DOHH2 (cell line): ENCODE measurements around the gene ZBED2.

Experiments used
- EZH2phosphoT487 ChIP-seq: fragments of 200-600 bp; sonication (generic); IDR thresholded peaks from 2 replicates; pipeline ENCODE4 v1.6.1; 2017; ENCODE audit warnings: borderline replicate concordance, mild to moderate bottlenecking, antibody characterized with exemption, low read length, moderate library complexity, mixed read lengths
- TF ChIP-seq, protein P1 (sequence below): fragments of 200-600 bp; sonication (generic); IDR thresholded peaks from one replicate; pipeline ENCODE4 v1.5.1; 2014; ENCODE audit warnings: antibody characterized with exemption, mild to moderate bottlenecking, low read depth, low read length; ENCODE audit not compliant: poor library complexity, severe bottlenecking

DNA sequence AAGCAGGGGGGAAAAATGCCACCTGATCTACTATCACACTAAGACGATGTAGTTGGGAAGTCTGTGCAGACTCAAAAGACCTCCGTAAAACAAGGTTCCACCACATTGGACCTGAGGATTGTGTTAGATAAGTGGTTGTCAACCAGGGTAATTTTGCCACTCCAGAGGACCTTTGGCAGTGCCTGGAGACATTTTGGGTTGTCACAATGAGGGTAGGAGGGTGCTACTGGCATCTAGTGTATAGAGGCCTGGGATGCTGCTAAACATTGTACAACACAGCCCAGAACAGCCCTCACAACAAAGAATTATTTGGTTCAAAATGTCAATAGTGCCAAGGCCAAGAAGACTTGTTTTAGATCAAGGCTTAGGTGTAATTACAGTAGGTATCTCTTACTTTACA, 14.6 kb upstream of the ZBED2 start:
- TF ChIP-seq, protein P1, sequence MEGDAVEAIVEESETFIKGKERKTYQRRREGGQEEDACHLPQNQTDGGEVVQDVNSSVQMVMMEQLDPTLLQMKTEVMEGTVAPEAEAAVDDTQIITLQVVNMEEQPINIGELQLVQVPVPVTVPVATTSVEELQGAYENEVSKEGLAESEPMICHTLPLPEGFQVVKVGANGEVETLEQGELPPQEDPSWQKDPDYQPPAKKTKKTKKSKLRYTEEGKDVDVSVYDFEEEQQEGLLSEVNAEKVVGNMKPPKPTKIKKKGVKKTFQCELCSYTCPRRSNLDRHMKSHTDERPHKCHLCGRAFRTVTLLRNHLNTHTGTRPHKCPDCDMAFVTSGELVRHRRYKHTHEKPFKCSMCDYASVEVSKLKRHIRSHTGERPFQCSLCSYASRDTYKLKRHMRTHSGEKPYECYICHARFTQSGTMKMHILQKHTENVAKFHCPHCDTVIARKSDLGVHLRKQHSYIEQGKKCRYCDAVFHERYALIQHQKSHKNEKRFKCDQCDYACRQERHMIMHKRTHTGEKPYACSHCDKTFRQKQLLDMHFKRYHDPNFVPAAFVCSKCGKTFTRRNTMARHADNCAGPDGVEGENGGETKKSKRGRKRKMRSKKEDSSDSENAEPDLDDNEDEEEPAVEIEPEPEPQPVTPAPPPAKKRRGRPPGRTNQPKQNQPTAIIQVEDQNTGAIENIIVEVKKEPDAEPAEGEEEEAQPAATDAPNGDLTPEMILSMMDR = no peak
- no peak for TF ChIP-seq EZH2phosphoT487
